ENCODE measurements around the gene ZG16B. TPM values are rescaled to one million over a fixed set of nuclear protein-coding genes. Genes with fewer than 3 reads are reported as not detected.

ZG16B gene
- total RNA-seq, 1 experiment from 2014 or later = 6.9 TPM

DNA sequence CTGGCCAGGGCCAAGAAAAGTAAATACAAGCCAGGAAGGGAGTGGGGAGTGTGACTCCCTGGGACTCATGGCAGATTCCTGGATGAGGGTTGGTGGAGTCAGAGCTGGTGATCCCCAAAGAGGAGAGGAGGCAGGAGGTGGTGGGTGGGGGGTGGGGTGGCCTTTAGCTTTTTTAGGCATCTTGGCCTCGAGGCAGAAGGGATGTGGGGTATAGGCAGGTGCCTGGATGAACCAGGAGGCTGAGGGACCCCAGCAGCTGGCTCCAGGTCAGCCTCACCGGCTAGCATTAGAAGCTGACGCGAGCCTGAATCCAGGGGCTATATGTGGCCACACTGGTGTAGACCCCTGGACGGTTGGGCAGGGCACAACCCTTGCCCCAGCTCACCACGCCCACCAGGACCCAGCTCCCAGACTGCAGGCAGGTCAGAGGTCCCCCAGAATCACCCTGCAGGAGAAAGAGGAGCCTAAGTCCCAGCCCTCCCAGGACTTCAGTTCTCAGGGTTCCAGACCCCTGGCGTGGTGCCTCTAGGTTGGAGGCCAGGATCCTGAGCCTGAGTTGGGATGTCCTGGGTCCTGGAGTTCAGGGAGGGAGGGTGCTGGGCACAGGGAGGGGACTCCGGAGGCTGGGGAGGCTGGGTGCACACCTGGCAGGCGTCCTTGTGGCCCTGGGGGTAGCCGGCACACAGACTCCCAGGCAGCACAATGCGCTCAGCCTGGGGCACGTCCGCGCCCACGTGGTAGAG, 45.6 kb upstream of the ZG16B start:
- POLR2A ChIA-PET = interaction anchor here (1.5 kb wide), 1 partner anchor 32 kb away, joined by 3 read pairs; the partner anchor contains the start of gene SRRM2
- CTCF ChIA-PET = interaction anchor here (1.1 to 1.4 kb wide), 3 partner anchors 10 to 84 kb away, joined by 3 to 4 read pairs (median 3); no protein-coding TSS in a partner anchor
- TF ChIP-seq, protein P1, sequence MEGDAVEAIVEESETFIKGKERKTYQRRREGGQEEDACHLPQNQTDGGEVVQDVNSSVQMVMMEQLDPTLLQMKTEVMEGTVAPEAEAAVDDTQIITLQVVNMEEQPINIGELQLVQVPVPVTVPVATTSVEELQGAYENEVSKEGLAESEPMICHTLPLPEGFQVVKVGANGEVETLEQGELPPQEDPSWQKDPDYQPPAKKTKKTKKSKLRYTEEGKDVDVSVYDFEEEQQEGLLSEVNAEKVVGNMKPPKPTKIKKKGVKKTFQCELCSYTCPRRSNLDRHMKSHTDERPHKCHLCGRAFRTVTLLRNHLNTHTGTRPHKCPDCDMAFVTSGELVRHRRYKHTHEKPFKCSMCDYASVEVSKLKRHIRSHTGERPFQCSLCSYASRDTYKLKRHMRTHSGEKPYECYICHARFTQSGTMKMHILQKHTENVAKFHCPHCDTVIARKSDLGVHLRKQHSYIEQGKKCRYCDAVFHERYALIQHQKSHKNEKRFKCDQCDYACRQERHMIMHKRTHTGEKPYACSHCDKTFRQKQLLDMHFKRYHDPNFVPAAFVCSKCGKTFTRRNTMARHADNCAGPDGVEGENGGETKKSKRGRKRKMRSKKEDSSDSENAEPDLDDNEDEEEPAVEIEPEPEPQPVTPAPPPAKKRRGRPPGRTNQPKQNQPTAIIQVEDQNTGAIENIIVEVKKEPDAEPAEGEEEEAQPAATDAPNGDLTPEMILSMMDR (IDR thresholded peaks at IDR 0.05; ENCODE audit: unreplicated experiment) = no peak
- H3K4me3 Mint-ChIP-seq (ENCODE audit: unreplicated experiment) = no peak overlapping the region
- H3K36me3 Mint-ChIP-seq (ENCODE audit: insufficient read depth, unreplicated experiment) = peaks cover 5% of the 10 kb centered on the region
- H3K27me3 Mint-ChIP-seq (ENCODE audit: insufficient read depth, unreplicated experiment) = no peaks in the 10 kb centered on the region
- H3K4me1 Mint-ChIP-seq (ENCODE audit: insufficient read depth, unreplicated experiment) = no peaks in the 10 kb centered on the region
- H3K9me3 Mint-ChIP-seq (ENCODE audit: unreplicated experiment) = no peaks in the 10 kb centered on the region
- intact Hi-C loops (cut with micrococcal nuclease) = no loop called here
- no TSS peak for BruUV-seq (replicated peaks)
- no peak for DNase-seq (ENCODE audit: unreplicated experiment)
- no peak overlapping the region for H3K27ac Mint-ChIP-seq (ENCODE audit: low read depth, unreplicated experiment)

DNA sequence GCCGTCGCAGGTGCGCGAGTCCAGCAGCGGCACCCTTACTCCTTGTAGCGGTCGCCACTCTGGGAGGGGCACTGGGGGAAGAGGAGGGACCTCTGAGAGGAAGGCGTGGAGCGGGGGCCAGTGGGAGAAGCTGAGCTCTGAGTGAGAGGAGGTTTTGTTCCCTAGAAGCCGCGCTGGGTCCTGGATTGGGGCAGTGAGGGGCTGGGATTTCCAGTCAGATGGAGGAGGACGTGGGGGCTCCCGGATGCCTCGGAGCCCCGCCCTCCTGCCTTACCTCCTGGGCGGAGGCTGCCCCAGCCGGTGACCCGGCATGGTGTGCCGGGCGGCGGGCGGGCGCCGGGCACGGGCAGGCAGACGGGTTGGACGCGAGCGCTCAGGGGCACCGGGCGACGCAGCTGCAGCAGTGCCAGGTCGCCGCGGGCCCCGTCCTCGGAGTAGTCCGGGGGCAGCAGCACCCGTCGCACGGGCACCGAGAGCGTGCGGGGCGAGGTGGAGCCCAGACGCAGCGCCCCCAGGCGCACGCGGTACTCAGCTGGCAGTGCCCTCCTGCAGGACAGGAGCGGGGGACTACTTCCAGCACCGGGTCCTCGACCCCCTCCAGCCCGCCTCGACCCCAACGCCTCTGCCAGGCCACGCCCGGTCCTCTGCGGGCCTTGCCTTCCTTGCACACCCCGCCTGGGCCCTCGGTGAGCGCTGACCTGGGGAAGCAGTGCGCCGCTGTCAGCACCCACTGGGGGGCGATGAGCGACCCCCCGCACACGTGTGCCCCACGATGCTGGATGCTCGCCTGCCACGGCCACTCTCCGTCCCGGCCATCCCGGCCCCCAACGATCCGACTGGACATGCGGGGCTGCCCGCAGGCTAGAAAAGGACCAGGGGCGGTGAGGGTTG, 44.8 kb upstream of the ZG16B start:
- no peak for DNase-seq (ENCODE audit: unreplicated experiment)
- H3K27me3 Mint-ChIP-seq (ENCODE audit: insufficient read depth, unreplicated experiment) = no peaks in the 10 kb centered on the region
- no peaks in the 10 kb centered on the region for H3K4me1 Mint-ChIP-seq (ENCODE audit: insufficient read depth, unreplicated experiment)
- ChIA-PET POLR2A (no interaction called here), CTCF (interaction anchor here (1.4 kb wide), 1 partner anchor 39 kb away, joined by 3 read pairs; no protein-coding TSS in a partner anchor)
- BruUV-seq (replicated peaks) = no TSS peak
- no peaks in the 10 kb centered on the region for H3K9me3 Mint-ChIP-seq (ENCODE audit: unreplicated experiment)
- TF ChIP-seq, protein P1 (IDR thresholded peaks at IDR 0.05; ENCODE audit: unreplicated experiment) = no peak
- H3K27ac Mint-ChIP-seq (ENCODE audit: low read depth, unreplicated experiment) = no peak overlapping the region
- intact Hi-C loops (cut with micrococcal nuclease) = no loop called here
- H3K4me3 Mint-ChIP-seq (ENCODE audit: unreplicated experiment) = no peak overlapping the region
- H3K36me3 Mint-ChIP-seq (ENCODE audit: insufficient read depth, unreplicated experiment) = no peaks in the 10 kb centered on the region

DNA sequence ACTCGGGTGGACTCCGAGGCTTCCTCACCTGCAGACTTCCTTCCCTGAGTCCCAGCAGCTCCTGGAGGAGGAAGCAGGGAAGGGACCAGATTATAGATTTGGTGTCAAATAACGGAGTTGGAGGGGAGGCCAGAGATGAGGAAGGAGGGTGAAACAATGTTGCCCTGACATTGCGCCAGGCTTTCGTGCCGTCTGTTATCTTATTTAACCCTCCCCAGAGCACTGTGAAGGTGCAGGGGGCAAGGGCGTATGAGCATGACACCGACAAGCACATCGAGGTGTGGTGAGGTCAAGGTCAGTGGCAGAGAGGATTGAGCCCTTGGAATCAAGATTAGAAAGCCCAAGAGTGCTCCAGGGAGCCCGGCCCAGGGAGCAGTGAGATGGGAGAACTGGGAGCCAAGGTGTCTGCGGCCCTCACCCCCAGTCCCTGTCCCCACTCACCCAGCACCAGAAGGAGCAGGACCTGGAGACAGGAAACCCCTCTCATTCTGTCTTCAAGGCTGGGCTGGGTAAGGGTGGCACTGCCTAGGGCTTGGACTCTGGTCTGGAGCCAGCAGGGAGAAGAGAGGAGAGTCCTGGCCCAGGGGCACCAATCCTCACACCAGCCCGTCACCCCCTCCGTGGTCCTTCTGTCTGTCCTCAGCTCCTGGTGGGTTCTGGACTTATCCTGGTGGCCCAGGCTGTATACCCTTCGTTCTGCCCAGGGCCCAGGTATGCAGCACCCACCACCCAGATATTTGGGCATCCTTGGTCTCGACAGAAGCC, 43.9 kb upstream of the ZG16B start:
- H3K27ac Mint-ChIP-seq (ENCODE audit: low read depth, unreplicated experiment) = no peak overlapping the region

More for the DNA sequence above, 43.9 kb upstream of the ZG16B start:
- peaks cover 6% of the 10 kb centered on the region for H3K27me3 Mint-ChIP-seq (ENCODE audit: insufficient read depth, unreplicated experiment)
- TF ChIP-seq, protein P1 (IDR thresholded peaks at IDR 0.05; ENCODE audit: unreplicated experiment) = no peak
- no peaks in the 10 kb centered on the region for H3K4me1 Mint-ChIP-seq (ENCODE audit: insufficient read depth, unreplicated experiment)
- ChIA-PET CTCF (no interaction called here), POLR2A (no interaction called here)
- DNase-seq (ENCODE audit: unreplicated experiment) = no peak
- H3K9me3 Mint-ChIP-seq (ENCODE audit: unreplicated experiment) = no peaks in the 10 kb centered on the region
- no TSS peak for BruUV-seq (replicated peaks)
- no peak overlapping the region for H3K4me3 Mint-ChIP-seq (ENCODE audit: unreplicated experiment)
- no peaks in the 10 kb centered on the region for H3K36me3 Mint-ChIP-seq (ENCODE audit: insufficient read depth, unreplicated experiment)
- intact Hi-C loops (cut with micrococcal nuclease) = no loop called here
